Osteoblast (primary cell): ENCODE measurements around the gene GPR15LG. TPM values are rescaled to one million over a fixed set of nuclear protein-coding genes. Genes with fewer than 3 reads are reported as not detected.

Experiments used
- DNase-seq: peaks from one replicate; pipeline ENCODE4 v3.0.0; 2011; ENCODE audit warnings: low spot score, mixed read lengths; ENCODE audit not compliant: insufficient read length; ENCODE audit errors: missing footprints
- H2AFZ ChIP-seq: 2 replicates; pipeline ENCODE4 v1.6.0; 2011; ENCODE audit warnings: mild to moderate bottlenecking, low read length
- H3K27ac ChIP-seq: 2 replicates; pipeline ENCODE4 v1.5.1; 2011; ENCODE audit warnings: mild to moderate bottlenecking, low read depth, low read length, moderate library complexity
- H3K27me3 ChIP-seq: 2 replicates; pipeline ENCODE4 v1.6.0; 2012; ENCODE audit warnings: mild to moderate bottlenecking, control low read depth, inconsistent platforms, low read length, moderate library complexity; ENCODE audit not compliant: insufficient read depth
- H3K36me3 ChIP-seq: 2 replicates; pipeline ENCODE4 v1.5.1; 2011; ENCODE audit warnings: mild to moderate bottlenecking, low read length, control low read depth, moderate library complexity; ENCODE audit not compliant: insufficient read depth
- H3K4me1 ChIP-seq: 2 replicates; pipeline ENCODE4 v1.5.1; 2011; ENCODE audit warnings: mild to moderate bottlenecking, low read length, control low read depth, moderate library complexity; ENCODE audit not compliant: insufficient read depth
- H3K4me2 ChIP-seq: 2 replicates; pipeline ENCODE4 v1.6.0; 2011; ENCODE audit warnings: mild to moderate bottlenecking, low read length; ENCODE audit not compliant: insufficient read depth
- H3K4me3 ChIP-seq: fragments of 200-600 bp; sonication (generic); 3 replicates; pipeline ENCODE4 v1.5.1; 2012; ENCODE audit warnings: mild to moderate bottlenecking, low read length, inconsistent platforms; ENCODE audit not compliant: insufficient read depth
- H3K79me2 ChIP-seq: 2 replicates; pipeline ENCODE4 v1.6.0; 2012; ENCODE audit warnings: mild to moderate bottlenecking, low read length, control low read depth, inconsistent platforms; ENCODE audit not compliant: insufficient read depth
- H3K9me3 ChIP-seq: 2 replicates; pipeline ENCODE4 v1.5.1; 2011; ENCODE audit warnings: low read depth, low read length, control low read depth
- H4K20me1 ChIP-seq: 2 replicates; pipeline ENCODE4 v1.6.0; 2012; ENCODE audit warnings: mild to moderate bottlenecking, low read length, control low read depth; ENCODE audit not compliant: insufficient read depth
- CTCF ChIP-seq: IDR thresholded peaks from 2 replicates; pipeline ENCODE4 v1.5.1; 2011; ENCODE audit warnings: mild to moderate bottlenecking, low read depth, low read length, moderate library complexity; ENCODE audit errors: extremely low read depth
- total RNA-seq: library from RNA; depleted of rRNA; stranded (reverse); fragments of >200 nt; gene quantifications from 2 replicates; pipeline ENCODE4 v1.2.3, GENCODE V29; 2012

The GPR15LG gene
- total RNA-seq, 1 donor = not detected

DNA sequence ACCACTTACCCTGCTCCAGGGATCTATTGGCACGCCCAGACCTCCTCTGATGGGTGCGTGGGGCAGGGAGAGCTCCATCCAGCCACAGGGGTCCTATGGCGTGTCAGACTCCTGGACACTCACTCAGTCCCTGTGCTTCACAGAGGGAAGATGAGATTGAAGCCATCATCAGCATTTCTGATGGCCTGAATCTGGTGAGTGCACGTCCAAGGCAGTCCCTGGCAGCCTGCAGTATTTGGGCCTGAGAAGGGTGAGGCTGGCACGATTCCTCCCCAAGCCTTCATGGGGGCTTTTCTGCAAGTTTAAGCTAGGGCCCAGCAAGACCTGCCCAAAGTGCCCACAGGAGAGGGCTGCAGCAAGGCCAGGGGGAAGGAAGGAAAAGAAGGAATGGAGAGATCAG lies 24.0 kb downstream of the GPR15LG start:
- Histone ChIP-seq H3K79me2 (no peaks in the 10 kb centered on the region), H2AFZ (no peak overlapping the region), H3K4me1 (no peaks in the 10 kb centered on the region), H3K4me3 (no peak overlapping the region), H3K27me3 (peaks cover 30% of the 10 kb centered on the region), H3K27ac (no peak overlapping the region), H3K9me3 (no peaks in the 10 kb centered on the region), H3K4me2 (no peak overlapping the region), H4K20me1 (no peaks in the 10 kb centered on the region), H3K36me3 (no peaks in the 10 kb centered on the region)
- no peak for DNase-seq
- no peak for TF ChIP-seq CTCF

GRCh38 chr10:84198206-84198915 lies 24.8 kb downstream of the GPR15LG start:
- Histone ChIP-seq H3K27me3 (peaks cover 26% of the 10 kb centered on the region), H3K9me3 (no peaks in the 10 kb centered on the region), H3K4me1 (no peaks in the 10 kb centered on the region), H3K79me2 (no peaks in the 10 kb centered on the region), H3K4me3 (no peak overlapping the region), H3K4me2 (no peak overlapping the region), H4K20me1 (no peaks in the 10 kb centered on the region), H2AFZ (no peak overlapping the region), H3K36me3 (no peaks in the 10 kb centered on the region), H3K27ac (no peak overlapping the region)
- DNase-seq = no peak
- TF ChIP-seq CTCF = no peak

DNA sequence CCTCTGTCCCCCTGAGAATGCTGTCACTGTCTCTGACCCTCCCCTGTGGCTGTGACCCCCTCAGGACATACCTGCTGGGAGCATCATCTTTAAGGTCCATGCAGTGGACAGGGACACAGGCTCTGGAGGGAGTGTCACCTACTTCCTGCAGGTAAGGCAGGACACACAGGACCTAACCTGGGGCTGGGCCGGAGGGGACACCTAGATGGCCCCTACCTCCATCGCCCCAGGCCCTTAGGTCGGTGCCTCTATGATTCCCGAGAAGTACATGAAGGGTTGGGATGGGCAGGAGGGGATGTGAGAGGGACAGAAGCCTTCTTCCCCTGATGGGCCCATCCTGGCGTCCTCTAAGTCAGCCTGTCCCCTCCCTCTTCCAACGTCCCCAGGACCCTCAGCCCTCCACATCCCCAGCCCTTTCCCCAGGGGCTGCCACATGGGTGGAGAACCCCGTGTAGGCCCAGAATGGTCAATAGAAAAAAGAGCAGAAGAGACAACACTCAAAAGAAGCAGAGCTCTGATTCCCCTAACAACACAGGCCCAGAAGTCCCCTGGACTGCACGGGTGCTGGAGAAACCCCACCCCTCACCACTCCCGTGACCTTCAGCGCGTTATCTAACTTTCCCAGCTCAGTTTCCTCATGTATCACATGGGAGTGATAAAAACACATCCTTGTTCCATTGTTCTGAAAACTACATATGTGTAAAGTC lies 27.1 kb downstream of the GPR15LG start:
- H3K4me1 ChIP-seq = no peaks in the 10 kb centered on the region
- H3K27me3 ChIP-seq = peaks cover 5% of the 10 kb centered on the region
- H3K79me2 ChIP-seq = no peaks in the 10 kb centered on the region
- no peak for DNase-seq
- H3K27ac ChIP-seq = no peak overlapping the region
- no peak overlapping the region for H3K4me2 ChIP-seq
- no peaks in the 10 kb centered on the region for H4K20me1 ChIP-seq
- TF ChIP-seq CTCF = no peak
- no peaks in the 10 kb centered on the region for H3K9me3 ChIP-seq
- H3K4me3 ChIP-seq = no peak overlapping the region
- no peaks in the 10 kb centered on the region for H3K36me3 ChIP-seq
- H2AFZ ChIP-seq = no peak overlapping the region

- no peak for TF ChIP-seq CTCF
- no peaks in the 10 kb centered on the region for H3K4me1 ChIP-seq
- no peak overlapping the region for H3K27ac ChIP-seq
- no peaks in the 10 kb centered on the region for H4K20me1 ChIP-seq
- DNase-seq = no peak
- no peak overlapping the region for H2AFZ ChIP-seq
- no peak overlapping the region for H3K4me3 ChIP-seq
- H3K79me2 ChIP-seq = no peaks in the 10 kb centered on the region
- no peaks in the 10 kb centered on the region for H3K9me3 ChIP-seq
- H3K36me3 ChIP-seq = no peaks in the 10 kb centered on the region
- peaks cover 3% of the 10 kb centered on the region for H3K27me3 ChIP-seq
- no peak overlapping the region for H3K4me2 ChIP-seq
These were observed 27.6 kb downstream of the GPR15LG start for GRCh38 chr10:84201244-84201606.
